Tibial nerve (tissue), 3 donors: ENCODE measurements around the gene TMEM260.
"Not testable (repeated sequence)": the region's sequence is repeated elsewhere in the genome, so short reads cannot be mapped to it uniquely, and the experiment has no call there.

Experiments
- POLR2A ChIP-seq, 2 donors: fragments of 450-650 bp; IDR thresholded peaks; one replicate each; pipeline ENCODE4 v1.6.1; 2017; ENCODE audit warnings: antibody characterized with exemption in 2 of 2, mild to moderate bottlenecking in 2 of 2, moderate library complexity in 2 of 2
- TF ChIP-seq, protein P1 (sequence below), 5 experiments: fragments of 200-600 bp in 3 of 5; fragments of 450-650 bp in 2 of 5; sonication (generic) in 3 of 5; IDR thresholded peaks; one replicate each; pipeline ENCODE4 v1.5.1; 2016 to 2019; ENCODE audit warnings: antibody characterized with exemption in 5 of 5, mild to moderate bottlenecking in 3 of 5, moderate library complexity in 2 of 5

DNA sequence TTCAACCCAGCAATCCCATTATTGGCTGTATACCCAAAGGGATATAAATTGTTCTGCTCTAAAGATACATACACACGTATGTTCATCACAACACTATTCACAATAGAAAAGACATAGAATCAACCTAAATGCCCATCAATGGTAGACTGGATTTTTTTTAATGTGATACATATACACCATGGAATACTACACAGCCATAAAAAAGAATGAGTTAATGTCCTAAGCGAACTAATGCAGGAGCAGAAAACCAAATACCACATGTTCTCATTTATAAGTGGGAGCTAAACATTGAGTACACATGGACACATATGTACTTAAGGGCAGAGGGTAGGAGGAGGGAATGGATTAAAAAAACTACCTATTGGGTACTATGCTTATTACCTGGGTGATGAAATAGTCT is 32.1 kb downstream of the TMEM260 start:
- TF ChIP-seq, protein P1, sequence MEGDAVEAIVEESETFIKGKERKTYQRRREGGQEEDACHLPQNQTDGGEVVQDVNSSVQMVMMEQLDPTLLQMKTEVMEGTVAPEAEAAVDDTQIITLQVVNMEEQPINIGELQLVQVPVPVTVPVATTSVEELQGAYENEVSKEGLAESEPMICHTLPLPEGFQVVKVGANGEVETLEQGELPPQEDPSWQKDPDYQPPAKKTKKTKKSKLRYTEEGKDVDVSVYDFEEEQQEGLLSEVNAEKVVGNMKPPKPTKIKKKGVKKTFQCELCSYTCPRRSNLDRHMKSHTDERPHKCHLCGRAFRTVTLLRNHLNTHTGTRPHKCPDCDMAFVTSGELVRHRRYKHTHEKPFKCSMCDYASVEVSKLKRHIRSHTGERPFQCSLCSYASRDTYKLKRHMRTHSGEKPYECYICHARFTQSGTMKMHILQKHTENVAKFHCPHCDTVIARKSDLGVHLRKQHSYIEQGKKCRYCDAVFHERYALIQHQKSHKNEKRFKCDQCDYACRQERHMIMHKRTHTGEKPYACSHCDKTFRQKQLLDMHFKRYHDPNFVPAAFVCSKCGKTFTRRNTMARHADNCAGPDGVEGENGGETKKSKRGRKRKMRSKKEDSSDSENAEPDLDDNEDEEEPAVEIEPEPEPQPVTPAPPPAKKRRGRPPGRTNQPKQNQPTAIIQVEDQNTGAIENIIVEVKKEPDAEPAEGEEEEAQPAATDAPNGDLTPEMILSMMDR (IDR thresholded peaks at IDR 0.05) = not testable (repeated sequence)
- TF ChIP-seq POLR2A (IDR thresholded peaks at IDR 0.05) = not testable (repeated sequence)
